GM18505 (cell line): ENCODE data around the gene CUX1.

Experiments used
- ATAC-seq: cut with Tn5 transposase; IDR thresholded peaks from one replicate; pipeline ENCODE4 v1.9.1; 2021; ENCODE audit not compliant: unreplicated experiment
- POLR2A ChIP-seq: IDR thresholded peaks from 4 replicates; pipeline ENCODE4 v1.6.1; 2011; ENCODE audit warnings: borderline replicate concordance; ENCODE audit not compliant: insufficient read depth, insufficient read length; ENCODE audit errors: extremely low read depth

Gene CUX1

DNA sequence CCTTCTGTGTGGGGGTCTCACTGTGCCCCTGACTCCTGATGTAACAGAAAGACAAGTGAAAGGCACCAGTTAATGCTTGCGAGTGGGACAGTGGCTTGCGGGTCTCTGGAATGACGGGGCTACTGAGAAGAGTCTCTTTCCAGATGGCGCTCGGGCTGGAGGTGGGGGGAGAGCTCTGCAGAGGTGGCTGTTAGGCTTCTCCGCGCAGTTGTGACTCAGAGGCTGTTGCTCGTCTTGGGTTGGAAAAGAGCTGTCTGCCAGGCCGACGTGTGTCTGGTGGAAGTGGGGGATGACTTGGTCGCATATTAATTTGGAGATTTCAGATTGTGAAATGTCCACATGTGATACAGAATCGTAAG lies 441.3 kb downstream of the CUX1 start:
- no peak for TF ChIP-seq POLR2A
- ATAC-seq, result no peak

DNA sequence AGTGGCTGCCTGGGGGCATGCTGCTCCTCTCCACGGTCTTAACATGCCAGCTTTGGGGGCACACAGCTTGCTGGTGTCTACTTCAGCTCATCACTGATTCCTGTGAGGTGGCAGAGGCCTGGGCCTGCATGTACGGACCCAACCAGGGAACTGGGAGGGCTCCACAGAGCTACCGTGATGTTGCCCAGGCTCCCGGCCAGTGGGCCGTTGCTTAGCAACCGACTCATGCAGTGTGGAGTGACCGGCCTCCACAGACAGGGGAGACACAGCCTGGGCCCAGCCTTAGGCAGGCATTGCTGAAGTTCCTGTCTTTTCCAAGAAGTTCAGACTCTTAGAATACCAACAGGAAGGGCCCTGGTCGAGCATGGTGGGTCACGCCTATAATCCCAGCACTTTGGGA lies 443.4 kb downstream of the CUX1 start:
- no peak for TF ChIP-seq POLR2A
- no peak for ATAC-seq

- no peak for TF ChIP-seq POLR2A
- no peak for ATAC-seq
Measured at GRCh38 chr7:102261451-102261850, 444.0 kb downstream of the CUX1 start.

DNA sequence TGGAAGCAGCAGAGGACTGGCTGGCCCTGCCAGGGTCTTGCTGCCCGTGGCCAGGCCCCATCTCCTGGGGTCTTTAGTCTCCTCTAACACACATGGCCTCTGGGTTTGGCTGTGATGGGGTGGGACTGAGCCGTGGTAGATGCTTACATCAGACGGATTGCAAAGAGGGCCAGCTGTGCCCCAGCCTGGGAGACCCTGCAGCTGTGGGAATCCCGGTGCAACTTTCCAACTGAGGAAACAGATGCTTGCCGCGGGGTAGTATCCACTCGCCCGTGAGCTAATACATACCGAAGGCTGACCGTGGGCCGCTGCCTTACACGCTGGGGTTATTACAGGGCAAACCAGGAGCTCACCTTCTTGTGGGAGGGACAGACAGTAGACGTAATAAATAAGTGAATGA lies 445.1 kb downstream of the CUX1 start:
- TF ChIP-seq POLR2A, result no peak
- ATAC-seq, result no peak

DNA sequence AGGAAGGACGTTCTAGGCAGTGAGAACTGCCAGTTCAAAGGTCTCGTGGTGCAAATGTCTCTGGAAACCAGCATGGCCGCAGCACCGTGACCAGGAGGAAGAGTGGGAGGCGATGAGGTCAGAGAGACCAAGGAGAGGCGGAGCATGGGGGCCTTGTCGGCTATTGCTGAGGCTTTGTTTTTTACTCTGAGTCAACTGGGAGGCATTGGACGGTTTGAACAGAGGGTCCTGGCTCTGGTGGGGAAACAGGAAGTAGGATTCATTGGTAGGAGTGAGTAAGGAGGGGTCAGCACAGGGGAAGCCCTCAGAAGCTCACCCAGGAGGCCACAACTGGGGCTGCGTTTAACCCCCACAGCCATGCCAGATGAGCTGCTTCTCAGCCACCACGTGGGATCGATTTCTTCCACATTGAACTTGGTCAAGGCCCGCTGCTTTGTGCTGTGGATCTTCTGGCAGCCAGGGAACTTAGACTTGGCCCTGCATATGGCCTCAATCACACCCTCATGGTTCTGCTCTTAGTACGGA lies 447.0 kb downstream of the CUX1 start:
- no peak for TF ChIP-seq POLR2A
- no peak for ATAC-seq

GRCh38 chr7:102266541-102266940 lies 449.1 kb downstream of the CUX1 start:
- TF ChIP-seq POLR2A, result no peak
- no peak for ATAC-seq

- TF ChIP-seq POLR2A, result no peak
- ATAC-seq, result no peak
Measured at GRCh38 chr7:102268635-102269034, 451.2 kb downstream of the CUX1 start.

DNA sequence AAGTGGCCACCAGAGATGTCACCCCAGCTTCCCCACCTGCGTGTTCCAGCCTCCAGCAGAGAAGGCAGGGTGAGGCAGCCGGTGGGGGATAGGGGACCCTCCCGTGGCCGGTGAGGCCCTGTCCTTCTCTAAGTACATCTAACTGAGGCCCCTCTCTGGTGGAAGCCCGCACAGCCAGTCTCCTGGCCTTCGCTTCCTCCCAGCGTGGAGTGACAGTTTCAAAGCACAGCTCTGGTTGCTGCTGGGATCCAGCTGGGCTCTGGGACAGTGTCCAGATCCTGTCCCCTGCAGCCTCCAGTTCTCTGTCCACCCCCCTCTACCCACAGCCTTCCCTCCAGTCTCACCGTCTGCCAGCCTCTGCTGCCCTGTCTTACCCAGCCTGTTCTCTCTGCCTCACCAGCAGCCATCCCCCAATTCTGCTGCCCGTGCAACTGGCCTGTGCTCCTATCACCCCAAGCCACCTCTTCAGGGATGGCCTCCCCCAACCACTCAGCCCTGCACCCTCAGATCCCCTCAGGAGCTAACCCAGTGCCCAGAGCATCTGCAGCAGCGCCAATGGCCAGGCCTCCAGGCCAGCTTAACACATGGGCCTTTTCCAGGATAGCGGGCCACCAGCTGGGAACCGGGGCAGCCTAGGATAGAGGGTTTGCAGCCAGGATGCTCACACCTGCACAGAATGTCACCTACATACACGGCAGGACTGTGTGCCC lies 452.9 kb downstream of the CUX1 start:
- ATAC-seq, result no peak
- TF ChIP-seq POLR2A, result no peak

- no peak for ATAC-seq
Measured at GRCh38 chr7:102271158-102271798, 453.9 kb downstream of the CUX1 start.

GRCh38 chr7:102272075-102272916 lies 454.9 kb downstream of the CUX1 start:
- no peak for ATAC-seq
- no peak for TF ChIP-seq POLR2A

More at GRCh38 chr7:102271158-102271798, 453.9 kb downstream of the CUX1 start:
- TF ChIP-seq POLR2A, result no peak

DNA sequence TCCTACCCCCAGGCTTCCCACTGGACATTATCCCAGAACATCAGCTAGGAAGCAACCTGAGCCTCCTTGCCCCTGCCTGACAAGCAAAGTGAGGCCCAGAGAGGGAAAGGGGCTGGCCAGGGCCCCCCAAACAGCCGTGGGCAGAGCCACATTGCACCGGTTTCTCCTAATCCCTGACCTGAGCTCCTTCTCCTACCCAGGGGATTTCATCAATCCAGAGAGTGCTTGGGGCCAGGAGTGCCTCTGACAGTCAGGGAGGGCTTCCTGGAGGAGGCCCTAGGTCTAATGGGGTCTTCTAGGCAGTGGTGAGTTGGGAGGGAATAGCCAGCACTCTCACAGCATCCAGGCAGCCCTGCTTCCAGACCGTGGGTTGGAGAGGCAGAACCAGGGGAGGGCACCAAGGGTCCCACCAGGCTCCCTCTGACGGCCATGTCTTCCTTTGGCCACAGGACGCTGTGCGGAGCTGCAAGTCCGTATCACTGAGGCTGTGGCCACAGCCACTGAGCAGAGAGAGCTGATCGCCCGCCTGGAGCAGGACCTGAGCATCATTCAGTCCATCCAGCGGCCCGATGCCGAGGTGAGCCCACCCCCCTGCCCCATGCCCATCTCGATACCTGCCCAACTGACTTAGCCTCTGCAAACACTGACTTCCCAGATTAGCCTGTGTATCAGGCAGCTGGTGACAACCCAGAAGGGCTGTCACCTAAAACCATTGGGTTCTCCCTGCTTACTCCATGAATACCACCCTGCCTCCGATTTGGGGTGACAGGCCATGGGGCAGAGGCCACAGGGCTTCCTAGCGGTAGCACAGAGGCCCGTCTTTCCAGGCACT lies 455.7 kb downstream of the CUX1 start:
- no peak for TF ChIP-seq POLR2A
- ATAC-seq, result no peak

DNA sequence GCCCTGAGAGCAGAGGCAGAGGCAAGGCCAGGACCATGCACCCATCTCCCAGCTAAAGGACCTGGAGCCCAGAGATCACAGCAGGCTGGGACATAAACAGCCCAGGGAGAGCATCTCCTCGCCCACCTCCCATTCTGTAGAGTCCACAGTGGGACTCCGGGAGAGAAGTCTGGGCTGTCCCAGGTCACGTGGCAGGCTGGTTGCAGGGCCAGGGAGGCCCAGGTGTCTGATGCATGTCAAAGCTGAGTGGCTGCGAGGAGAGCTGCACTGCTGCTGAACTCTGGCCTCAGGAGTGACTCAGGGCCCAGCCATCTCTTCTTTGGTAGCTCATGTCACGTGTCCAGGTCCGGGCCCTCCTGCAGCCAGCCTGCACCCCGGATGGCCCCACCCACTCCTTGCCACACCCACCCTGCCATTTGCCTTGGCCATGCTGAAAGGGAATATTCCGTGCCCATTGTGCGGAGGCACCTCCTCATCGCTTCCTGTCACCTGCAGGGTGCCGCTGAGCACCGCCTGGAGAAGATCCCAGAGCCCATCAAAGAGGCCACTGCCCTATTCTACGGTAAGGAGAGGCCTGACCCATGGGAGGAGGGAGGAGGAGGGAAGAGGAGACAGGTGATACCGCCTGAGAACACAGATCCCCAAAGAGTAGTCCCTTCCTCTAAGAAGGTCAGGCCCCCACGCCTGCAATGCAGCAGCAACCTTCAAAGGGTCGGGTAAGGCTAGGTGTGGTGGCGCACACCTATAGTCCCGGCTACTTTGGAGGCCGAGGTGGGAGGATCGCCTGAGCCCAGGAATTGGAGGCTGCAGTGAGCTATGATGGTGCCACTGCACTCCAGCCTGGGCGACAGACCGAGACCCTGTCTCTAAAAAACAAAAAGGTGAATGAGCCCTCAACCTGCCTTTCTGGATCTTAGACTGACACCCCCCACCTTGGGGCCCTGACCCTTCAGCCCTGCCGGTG lies 456.6 kb downstream of the CUX1 start:
- ATAC-seq, result no peak
- TF ChIP-seq POLR2A, result no peak
